ENCODE results near the gene MASP1.

Gene MASP1

GRCh38 chr3:187295316-187296034, 3.9 kb upstream of the MASP1 start:
- in situ Hi-C loops (cut with MboI; ENCODE audit: low sequenced_read_pairs), result no loop called here

- in situ Hi-C loops (cut with MboI; ENCODE audit: low sequenced_read_pairs), result no loop called here
Observed at GRCh38 chr3:187293516-187294430, 2.2 kb upstream of the MASP1 start.

- in situ Hi-C loops (cut with MboI; ENCODE audit: low sequenced_read_pairs), result no loop called here
Observed at GRCh38 chr3:187292631-187293515, 1.3 kb upstream of the MASP1 start.

- in situ Hi-C loops (cut with MboI; ENCODE audit: low sequenced_read_pairs), result no loop called here
Observed at GRCh38 chr3:187292181-187292580, 644 bp upstream of the MASP1 start.

DNA sequence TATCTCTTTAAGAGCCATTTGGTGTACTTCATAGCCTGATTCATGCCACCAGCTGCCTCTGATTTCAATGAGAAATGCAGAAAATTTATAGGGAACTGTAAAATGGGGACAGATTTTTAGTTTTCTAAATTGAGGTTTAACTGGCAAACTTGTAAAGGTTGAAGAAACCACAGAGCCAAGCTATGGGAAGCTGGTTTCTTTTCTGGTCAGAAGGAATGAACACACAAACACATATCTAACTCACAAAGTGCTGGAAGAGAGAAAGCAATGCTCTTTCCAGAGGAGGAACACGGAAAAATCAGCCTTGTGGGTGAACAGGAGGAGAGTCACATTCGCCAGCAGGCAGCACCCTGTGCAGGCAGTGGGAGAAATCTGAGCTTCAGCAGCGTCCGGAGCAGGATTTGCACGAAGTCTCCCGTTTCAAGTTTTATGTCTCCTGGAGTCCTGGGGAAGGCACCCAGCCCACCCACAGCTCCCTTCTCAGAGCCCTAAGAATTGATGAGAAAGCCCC, 481 bp downstream of the MASP1 start:
- in situ Hi-C loops (cut with MboI; ENCODE audit: low sequenced_read_pairs), result no loop called here

DNA sequence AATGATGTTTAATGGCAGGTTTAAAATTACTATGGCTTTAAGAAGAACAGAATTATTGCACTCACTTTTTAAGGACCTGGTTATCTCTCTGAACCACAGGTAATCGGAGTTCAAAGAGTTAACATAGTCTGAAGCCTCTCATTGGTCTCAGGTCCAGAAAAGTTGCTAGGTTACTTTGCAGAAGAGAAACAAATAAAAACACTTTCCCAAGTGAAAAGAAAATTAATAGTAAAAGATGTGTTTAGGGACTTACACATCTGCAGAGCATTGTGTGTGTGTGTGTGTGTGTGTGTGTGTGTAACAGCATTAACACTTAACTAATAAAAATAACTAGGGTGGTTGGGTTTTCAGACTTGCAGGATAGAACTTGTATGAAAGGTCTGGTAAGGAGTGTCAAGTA, 1.0 kb downstream of the MASP1 start:
- in situ Hi-C loops (cut with MboI; ENCODE audit: low sequenced_read_pairs), result no loop called here

DNA sequence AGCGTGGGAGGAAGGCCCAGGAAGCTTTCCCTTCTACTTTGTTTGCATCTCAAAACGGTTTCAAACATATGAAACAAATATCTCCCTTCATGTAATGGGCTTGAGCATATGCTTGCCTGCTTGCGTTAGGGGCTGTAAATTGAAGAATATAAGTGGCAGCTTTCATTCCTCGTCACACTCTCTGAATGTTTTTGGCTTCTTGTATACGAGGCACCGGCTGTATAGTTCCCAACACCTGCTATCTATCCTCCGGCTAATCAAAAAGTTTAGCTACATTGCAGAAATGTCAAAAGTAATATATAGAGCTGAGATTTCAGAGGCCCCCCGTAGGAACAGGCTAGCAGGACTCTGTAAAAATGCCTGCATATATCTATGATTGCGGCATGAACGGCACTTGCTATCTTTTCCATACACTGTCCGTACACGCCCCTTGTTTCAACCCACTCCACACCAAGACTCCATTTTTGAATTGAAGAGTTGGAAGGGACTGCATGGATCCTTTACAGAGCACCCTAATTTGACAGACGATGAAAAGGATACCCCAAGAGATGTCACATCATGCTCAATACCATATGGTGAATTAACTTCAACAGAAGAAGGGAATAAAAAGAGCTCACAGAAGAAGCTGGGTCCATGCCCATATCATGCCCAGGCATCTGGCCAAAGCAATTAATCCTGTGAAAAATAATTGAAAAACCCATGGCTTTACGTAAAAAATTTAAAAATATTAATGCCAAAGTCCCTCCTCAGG, 2.5 kb downstream of the MASP1 start:
- in situ Hi-C loops (cut with MboI; ENCODE audit: low sequenced_read_pairs), result no loop called here

- in situ Hi-C loops (cut with MboI; ENCODE audit: low sequenced_read_pairs), result no loop called here
Observed at GRCh38 chr3:187288131-187288854, 3.2 kb downstream of the MASP1 start.

DNA sequence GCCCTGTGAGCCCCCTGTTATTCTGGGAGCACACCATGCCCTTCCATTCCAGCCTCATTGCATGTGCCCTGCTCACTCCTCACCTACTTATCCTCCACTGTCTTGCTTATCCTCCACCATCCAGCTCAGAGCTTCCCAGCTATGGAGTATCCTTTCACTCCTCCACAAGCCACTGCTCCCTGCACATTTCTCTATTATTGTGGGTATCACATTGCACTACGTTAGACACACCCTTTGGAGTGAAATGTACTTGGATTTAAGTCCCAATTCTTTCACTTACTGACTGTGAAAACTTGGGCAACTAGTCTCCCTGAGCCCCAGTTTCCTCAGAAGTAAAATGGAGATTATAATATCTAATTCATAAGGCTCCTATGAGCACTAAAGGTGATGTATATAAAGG, 4.3 kb downstream of the MASP1 start:
- in situ Hi-C loops (cut with MboI; ENCODE audit: low sequenced_read_pairs), result no loop called here

GRCh38 chr3:187286467-187287059, 5.0 kb downstream of the MASP1 start:
- in situ Hi-C loops (cut with MboI; ENCODE audit: low sequenced_read_pairs), result no loop called here

DNA sequence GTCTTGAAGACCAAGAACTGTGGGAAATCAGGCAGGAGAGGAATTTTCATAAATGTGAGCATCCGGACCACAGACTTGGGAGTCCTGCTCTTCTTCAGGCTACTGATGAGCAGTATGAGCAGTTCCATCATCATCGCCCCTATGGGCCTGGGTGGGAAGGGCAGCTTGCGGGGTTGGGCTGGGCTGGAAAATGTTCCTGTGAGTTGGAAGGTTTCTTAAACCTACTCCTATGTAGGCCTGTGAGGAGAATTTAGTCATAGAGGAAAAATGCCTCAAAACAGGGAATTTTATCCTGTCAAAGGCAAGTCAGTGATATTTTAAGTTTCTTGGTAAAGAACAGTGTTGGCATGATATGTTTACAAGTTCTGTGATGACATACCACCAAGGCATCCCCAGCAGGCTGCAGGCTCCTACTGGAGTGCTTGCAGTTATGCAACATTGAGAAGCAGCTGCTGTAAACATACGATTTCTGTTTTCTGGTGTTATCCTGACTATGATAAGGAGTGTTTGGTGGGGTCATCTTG, 10.3 kb downstream of the MASP1 start:
- in situ Hi-C loops (cut with MboI; ENCODE audit: low sequenced_read_pairs), result no loop called here

DNA sequence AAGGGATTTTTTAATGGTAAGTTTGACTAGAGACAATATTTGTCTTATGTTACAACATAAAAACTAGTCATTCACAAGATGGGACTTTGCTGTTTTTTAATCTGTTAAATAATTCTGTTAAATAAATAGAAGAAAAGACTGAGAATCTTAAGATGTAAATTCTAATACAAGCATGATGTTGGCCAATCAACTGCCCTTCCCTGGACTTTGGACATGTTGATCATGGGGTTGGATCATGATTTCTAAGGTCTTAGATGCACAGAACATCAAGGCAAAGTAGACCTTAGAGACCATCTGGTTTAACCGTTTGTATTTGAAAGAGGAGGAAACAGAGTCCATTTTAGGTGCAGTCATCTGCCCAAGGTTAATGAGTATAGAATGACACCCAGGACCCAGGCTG, 10.9 kb downstream of the MASP1 start:
- in situ Hi-C loops (cut with MboI; ENCODE audit: low sequenced_read_pairs), result no loop called here

DNA sequence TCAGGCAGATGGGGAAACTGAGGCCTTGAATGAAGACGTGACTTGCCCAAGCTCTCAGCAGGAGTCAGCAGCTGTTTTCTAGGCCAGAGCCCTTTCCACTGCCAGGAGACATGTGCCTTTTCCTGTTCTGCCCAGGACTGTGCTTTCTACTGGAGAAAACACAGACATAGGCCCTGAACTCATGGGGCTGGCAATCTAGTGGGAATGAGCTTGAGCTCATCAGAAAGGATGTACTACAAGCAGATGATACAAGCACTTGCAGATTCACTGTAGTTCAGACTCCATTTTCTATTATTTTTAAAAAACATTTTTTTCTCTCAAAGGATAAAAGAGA, 14.4 kb downstream of the MASP1 start:
- in situ Hi-C loops (cut with MboI; ENCODE audit: low sequenced_read_pairs), result no loop called here

- in situ Hi-C loops (cut with MboI; ENCODE audit: low sequenced_read_pairs), result no loop called here
Observed at GRCh38 chr3:187276397-187277128, 15.0 kb downstream of the MASP1 start.

GRCh38 chr3:187274977-187275338, 16.6 kb downstream of the MASP1 start:
- in situ Hi-C loops (cut with MboI; ENCODE audit: low sequenced_read_pairs), result no loop called here

DNA sequence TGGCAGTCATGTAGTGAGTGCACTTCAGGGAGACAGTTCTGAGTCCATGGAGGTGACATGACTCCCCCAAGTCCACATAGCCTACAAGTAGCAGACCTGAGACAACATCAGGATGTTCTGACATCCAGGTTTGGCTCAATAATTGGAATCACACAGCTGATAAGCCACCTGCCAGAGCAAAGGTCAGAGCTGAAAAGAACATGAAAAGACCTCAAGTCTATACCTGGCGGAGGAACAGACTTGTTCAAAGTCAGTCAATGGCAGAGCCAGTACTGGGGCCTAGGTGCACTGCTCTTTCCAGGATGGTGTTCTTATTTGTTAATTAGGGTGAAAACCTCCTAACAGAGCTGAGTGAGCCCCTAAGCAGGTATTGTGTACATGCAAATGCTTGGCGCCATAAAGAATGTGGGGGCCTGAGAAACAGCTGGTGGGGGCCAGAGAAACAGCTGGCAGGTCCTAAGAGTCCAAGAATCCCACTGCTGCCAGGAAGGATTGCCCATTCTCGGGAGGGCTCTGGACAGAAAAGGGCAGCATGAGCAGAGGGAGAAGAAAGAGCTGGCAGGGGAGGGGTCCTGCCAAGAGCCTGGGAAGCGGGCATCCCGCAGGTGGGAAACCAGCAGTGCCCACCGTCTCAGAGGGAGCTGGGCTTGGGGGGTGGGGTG, 17.1 kb downstream of the MASP1 start:
- in situ Hi-C loops (cut with MboI; ENCODE audit: low sequenced_read_pairs), result no loop called here

DNA sequence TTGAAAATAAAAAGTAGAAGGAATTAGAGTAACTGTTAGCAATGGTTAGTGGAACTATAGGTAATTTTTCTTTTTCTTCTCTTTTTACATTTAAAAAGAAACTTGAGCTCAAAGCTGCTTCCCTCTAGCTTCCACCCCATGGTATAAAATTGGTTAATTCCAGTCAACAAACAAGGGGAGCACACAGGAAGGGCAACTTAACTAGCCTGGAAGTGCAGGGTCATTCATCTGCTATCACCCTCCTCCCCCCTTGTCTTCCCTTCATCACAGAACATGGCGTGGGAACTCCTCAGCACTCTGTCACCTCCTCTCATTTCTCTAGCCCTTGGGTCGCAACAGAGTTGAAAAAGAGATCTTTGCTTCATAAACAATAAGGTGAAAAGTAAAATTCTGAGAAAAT, 20.0 kb downstream of the MASP1 start:
- in situ Hi-C loops (cut with MboI; ENCODE audit: low sequenced_read_pairs), result no loop called here

- in situ Hi-C loops (cut with MboI; ENCODE audit: low sequenced_read_pairs), result no loop called here
Observed at GRCh38 chr3:187269486-187269885, 22.1 kb downstream of the MASP1 start.

Measured in HL-60/S4 treated with phorbol 12-myristate 13-acetate at 8.2 ng/mL for 4 days and 3 days (cell line).